H1 (cell line): ENCODE measurements around the gene BLCAP. TPM values are rescaled to one million over a fixed set of nuclear protein-coding genes. Genes with fewer than 3 reads are reported as not detected.
A peak's percentile ranks its signal among the peaks of the same experiment; 100 is the strongest.

Source experiments
- ASH2L ChIP-seq: fragments of 200-600, 300-600 bp; sonication (generic); IDR thresholded peaks from one replicate; pipeline ENCODE4 v1.7.1; 2017; ENCODE audit warnings: low read length
- BCL11A ChIP-seq, 2 experiments: IDR thresholded peaks; one replicate each; pipeline ENCODE4 v1.6.1; 2011; ENCODE audit warnings: low read depth in 2 of 2, low read length in 2 of 2, mild to moderate bottlenecking in 2 of 2
- EP300 ChIP-seq, 2 experiments: IDR thresholded peaks; 1 replicate in 1 of 2; 2 replicates in 1 of 2; pipeline ENCODE4 v1.6.1; 2011 to 2012; ENCODE audit warnings: low read depth in 2 of 2, low read length in 2 of 2, mild to moderate bottlenecking in 2 of 2, borderline replicate concordance in 1 of 2, inconsistent platforms in 1 of 2, moderate library complexity in 1 of 2
- KDM4A ChIP-seq: IDR thresholded peaks from one replicate; pipeline ENCODE4 v1.7.1; 2012; ENCODE audit warnings: low read depth, mild to moderate bottlenecking, moderate library complexity, low read length, inconsistent platforms; ENCODE audit not compliant: severe bottlenecking
- NANOG ChIP-seq: IDR thresholded peaks from 2 replicates; pipeline ENCODE4 v1.6.1; 2011; ENCODE audit warnings: low read length, low read depth, mild to moderate bottlenecking, inconsistent platforms; ENCODE audit not compliant: insufficient read depth, poor library complexity, severe bottlenecking
- PHF8 ChIP-seq: fragments of 200-600 bp; sonication (generic); conservative IDR thresholded peaks from 2 replicates; pipeline ENCODE4 v1.7.1; 2012; ENCODE audit warnings: low read depth, mild to moderate bottlenecking, inconsistent platforms, low read length, moderate library complexity
- POLR2A ChIP-seq, 2 experiments: IDR thresholded peaks; 1 replicate in 1 of 2; 2 replicates in 1 of 2; pipeline ENCODE4 v1.6.1; 2011; ENCODE audit warnings: low read depth in 2 of 2, low read length in 2 of 2, mild to moderate bottlenecking in 2 of 2; ENCODE audit errors: control extremely low read depth in 1 of 2
- TAF7 ChIP-seq: optimal IDR thresholded peaks from 2 replicates; pipeline ENCODE3; 2011; ENCODE audit warnings: low read depth, mild to moderate bottlenecking, inconsistent platforms, low read length, moderate library complexity, borderline replicate concordance
- TBP ChIP-seq: IDR thresholded peaks from 2 replicates; pipeline ENCODE4 v1.6.1; 2011; ENCODE audit warnings: low read depth, low read length, improper control_type of control experiment
- polyA plus RNA-seq, 7 experiments: library from polyadenylated mRNA; depleted of rRNA in 3 of 7; stranded (reverse) in 5 of 7; unstranded in 2 of 7; fragments of >200 nt in 5 of 7; fragments of 200-250 nt in 2 of 7; gene quantifications; 1 replicate in 5 of 7; 2 replicates in 1 of 7; 4 replicates in 1 of 7; pipeline versions ENCODE4 v1.2.1 to v1.2.3, GENCODE V29; 2011 to 2013; ENCODE audit warnings: missing spikeins in 2 of 7, mixed read lengths in 2 of 7
- total RNA-seq: library from RNA; stranded (reverse); fragmentation: NEBNext Ultra II Directional; extraction: Animal tissue kit (Norgen Biotek cat#: 25700); gene quantifications from 2 replicates; pipeline ENCODE4 v1.2.1, GENCODE V29; 2021
- TF ChIP-seq, protein P1 (sequence below), 3 experiments: IDR thresholded peaks; 1 replicate in 2 of 3; 2 replicates in 1 of 3; pipeline versions ENCODE4 v1.5.1 to v1.6.1; 2011; ENCODE audit warnings: low read length in 3 of 3, mild to moderate bottlenecking in 3 of 3, inconsistent platforms in 2 of 3, low read depth in 1 of 3, moderate library complexity in 1 of 3; ENCODE audit not compliant: insufficient read depth in 1 of 3; ENCODE audit errors: control extremely low read depth in 1 of 3
- TF ChIP-seq, protein P2 (sequence below): IDR thresholded peaks from 2 replicates; pipeline ENCODE4 v1.6.1; 2011; ENCODE audit warnings: low read length, improper control_type of control experiment

The BLCAP gene
- total and polyA plus RNA-seq, 2 of the 8 experiments (the other 6 are each of a cell fraction or from before 2014, with no cell fraction given): 60.3 to 72.2 TPM

DNA sequence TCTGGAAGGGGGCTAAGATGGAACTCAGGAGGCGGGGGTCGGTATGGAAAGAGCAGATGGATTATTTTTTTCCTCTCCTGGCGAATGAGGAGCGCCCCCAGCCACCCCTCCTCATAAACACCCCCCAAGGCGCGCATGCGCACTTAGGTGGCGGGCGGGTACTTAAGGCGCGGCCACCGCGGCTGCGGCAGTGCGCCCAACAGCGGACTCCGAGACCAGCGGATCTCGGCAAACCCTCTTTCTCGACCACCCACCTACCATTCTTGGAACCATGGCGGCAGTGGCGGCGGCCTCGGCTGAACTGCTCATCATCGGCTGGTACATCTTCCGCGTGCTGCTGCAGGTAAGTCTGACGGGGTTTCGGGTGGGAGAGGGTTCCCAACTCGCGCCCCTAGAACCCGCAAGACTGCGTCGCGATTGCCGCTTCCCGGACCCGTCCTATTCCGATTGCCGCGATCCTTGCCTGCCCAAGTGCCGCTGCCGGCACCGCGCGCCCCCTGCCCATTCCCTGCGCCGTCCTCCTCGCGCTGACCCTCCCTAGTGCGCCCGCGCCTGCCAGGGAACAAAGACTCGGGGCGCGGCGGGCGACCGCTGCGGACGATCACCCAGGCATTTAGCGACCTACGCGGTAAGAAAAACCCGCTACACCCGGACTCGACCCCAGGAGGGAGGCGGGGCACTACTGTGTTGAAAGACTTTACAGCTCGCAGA is 6.5 kb downstream of the BLCAP start, which contains the start of gene NNAT (continued):
- TF ChIP-seq, protein P1, sequence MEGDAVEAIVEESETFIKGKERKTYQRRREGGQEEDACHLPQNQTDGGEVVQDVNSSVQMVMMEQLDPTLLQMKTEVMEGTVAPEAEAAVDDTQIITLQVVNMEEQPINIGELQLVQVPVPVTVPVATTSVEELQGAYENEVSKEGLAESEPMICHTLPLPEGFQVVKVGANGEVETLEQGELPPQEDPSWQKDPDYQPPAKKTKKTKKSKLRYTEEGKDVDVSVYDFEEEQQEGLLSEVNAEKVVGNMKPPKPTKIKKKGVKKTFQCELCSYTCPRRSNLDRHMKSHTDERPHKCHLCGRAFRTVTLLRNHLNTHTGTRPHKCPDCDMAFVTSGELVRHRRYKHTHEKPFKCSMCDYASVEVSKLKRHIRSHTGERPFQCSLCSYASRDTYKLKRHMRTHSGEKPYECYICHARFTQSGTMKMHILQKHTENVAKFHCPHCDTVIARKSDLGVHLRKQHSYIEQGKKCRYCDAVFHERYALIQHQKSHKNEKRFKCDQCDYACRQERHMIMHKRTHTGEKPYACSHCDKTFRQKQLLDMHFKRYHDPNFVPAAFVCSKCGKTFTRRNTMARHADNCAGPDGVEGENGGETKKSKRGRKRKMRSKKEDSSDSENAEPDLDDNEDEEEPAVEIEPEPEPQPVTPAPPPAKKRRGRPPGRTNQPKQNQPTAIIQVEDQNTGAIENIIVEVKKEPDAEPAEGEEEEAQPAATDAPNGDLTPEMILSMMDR (IDR thresholded peaks at IDR 0.05; ENCODE audit: control extremely low read depth in 1 of 3, insufficient read depth in 1 of 3, low read depth in 1 of 3, low read length in 3 of 3): no peak
- TF ChIP-seq NANOG (no peak), TBP (peak; percentile 90), ASH2L (peak; percentile 15), EP300 (IDR thresholded peaks at IDR 0.05; ENCODE audit: borderline replicate concordance in 1 of 2, low read depth in 2 of 2, low read length in 2 of 2) (no peak), POLR2A (IDR thresholded peaks at IDR 0.05; ENCODE audit: control extremely low read depth in 1 of 2, low read depth in 2 of 2, low read length in 2 of 2) (peak; percentile 92 to 96), KDM4A (no peak), PHF8 (peak; percentile 67), TAF7 (peak; percentile 57), BCL11A (IDR thresholded peaks at IDR 0.05; ENCODE audit: low read depth in 2 of 2, low read length in 2 of 2) (no peak)
- TF ChIP-seq, protein P2, sequence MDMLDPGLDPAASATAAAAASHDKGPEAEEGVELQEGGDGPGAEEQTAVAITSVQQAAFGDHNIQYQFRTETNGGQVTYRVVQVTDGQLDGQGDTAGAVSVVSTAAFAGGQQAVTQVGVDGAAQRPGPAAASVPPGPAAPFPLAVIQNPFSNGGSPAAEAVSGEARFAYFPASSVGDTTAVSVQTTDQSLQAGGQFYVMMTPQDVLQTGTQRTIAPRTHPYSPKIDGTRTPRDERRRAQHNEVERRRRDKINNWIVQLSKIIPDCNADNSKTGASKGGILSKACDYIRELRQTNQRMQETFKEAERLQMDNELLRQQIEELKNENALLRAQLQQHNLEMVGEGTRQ: no peak
- TF ChIP-seq, all 59 proteins: peak for 12
